Dedifferentiated amniotic fluid mesenchymal stem cell (primary cell): ENCODE results near the gene SOAT2.
"Not testable (repeated sequence)": the region's sequence is repeated elsewhere in the genome, so short reads cannot be mapped to it uniquely, and the experiment has no call there.

Experiments used
- DNase-seq: peaks from one replicate; pipeline ENCODE4 v3.0.0-alpha.2; 2016; ENCODE audit errors: extremely low spot score

Gene SOAT2

GRCh38 chr12:53079226-53080117 is 23.8 kb upstream of the SOAT2 start, which contains the start of gene SPRYD3:
Gene SPRYD3, minus strand, starts transcription at chr12:53079390. Its CDS starts 57 bp downstream, at chr12:53079333.
- peak; percentile 96 for DNase-seq

DNA sequence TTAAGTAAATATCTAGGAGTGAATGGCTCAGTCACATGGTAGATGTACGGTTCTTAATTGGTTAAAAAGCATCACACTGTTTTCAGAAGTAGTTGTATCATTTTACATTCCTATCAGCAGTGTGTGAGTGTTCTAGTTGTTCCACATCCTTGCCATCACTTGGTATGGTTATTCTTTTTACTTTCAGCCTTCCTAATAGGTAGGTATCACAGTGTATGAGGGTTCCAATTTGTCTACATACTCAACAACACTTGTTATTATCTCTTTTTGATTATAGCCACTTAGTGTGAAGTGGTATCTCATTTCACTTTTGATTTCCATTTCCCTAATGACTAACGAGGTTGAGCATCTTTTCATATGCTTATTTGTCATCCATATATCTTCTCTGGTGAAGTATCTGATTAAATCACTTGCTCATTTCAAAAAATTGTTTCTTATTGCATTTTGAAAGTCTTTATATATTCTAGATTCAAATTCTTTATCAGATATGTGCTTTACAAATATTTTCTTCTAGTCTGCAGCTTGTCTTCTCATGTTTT is 20.6 kb upstream of the SOAT2 start:
- no peak for DNase-seq

DNA sequence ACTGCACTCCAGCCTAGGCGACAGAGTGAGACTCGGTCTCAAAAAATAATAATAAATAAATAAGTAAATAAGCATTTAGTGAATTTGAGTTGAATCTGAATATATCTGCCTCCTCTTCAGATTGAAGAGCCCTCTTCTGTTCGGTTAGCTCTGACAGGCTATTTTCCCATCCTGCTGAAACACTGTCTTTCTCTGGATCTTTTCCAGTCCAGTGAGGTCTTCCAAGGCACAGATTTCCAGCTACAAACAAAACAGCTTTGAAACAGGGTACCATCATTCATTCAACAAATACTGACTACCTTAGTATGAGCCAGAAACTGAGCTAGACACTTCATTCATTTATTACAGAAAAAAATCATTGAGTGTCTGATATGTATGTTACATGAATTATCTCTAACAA is 16.9 kb upstream of the SOAT2 start:
- DNase-seq, result no peak

GRCh38 chr12:53090105-53090504 is 13.2 kb upstream of the SOAT2 start:
- DNase-seq, result no peak

DNA sequence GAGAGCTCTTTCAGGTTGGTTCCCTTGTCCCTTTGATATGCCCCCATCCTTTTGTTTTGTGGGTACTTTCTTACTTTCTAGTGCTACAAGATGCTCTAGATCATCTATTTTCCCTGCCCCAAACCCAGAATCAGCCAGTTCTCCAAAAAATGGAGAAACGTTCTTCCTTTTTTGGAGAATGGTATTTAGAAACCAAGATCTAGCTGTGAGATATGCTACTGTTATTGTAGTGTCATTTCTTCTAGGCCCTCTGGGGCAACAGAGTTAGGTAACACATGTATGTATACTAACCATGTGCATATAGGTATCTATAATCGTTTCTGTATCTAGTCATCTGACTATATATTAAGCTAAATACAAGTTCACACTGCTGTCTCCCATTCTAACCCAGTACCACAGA is 12.7 kb upstream of the SOAT2 start:
- no peak for DNase-seq

- no peak for DNase-seq
Measured at GRCh38 chr12:53091756-53092155, 11.5 kb upstream of the SOAT2 start.

DNA sequence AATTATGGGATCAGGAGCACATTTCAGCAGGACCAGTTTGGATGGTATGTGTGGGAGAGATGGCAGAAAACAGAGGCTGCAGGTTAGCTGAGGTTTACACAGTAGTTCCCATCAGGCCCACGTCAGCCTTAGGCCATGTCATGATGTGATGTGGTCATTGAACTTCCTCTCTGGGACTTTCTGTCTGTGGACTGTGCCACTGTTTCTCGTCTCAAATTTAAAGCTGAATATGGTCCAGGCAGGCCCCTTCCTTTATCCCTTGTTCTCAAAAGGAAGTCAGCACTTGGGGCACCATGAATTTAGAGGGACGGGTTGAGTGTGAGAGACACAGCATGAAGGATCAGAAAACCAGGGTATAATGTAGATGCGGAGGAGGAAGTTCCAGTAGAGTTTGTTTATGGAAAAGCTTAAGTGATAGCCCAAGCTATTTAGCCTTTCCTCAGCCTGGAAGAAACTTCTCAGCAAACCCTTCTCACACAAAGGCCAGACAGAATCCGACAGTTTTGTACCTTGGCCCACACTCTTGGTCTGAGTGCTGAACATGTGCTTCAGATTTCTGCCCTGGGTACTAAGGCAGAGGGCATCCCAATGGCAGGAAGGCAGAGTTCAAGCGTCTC is 9.4 kb upstream of the SOAT2 start:
- no peak for DNase-seq

DNA sequence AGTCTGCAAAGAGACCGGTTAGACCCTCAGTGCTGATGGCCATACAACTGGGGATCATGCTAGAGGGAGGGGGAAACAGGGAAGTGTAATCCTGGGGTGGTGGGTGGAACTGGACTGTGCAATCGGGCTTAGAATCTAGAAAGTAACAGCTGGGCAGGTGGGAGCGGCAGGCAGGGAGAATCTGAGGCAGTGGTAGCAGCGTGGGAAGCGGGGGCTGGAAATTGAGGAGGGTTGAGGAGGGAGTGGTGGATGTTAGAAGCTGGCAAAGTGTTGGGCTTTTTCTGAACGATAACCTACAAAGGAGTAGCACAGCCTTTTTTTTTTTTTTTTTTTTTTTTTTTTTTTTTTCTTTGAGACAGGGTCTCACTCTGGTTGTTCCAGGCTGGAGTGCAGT is 8.9 kb upstream of the SOAT2 start:
- no peak for DNase-seq

DNA sequence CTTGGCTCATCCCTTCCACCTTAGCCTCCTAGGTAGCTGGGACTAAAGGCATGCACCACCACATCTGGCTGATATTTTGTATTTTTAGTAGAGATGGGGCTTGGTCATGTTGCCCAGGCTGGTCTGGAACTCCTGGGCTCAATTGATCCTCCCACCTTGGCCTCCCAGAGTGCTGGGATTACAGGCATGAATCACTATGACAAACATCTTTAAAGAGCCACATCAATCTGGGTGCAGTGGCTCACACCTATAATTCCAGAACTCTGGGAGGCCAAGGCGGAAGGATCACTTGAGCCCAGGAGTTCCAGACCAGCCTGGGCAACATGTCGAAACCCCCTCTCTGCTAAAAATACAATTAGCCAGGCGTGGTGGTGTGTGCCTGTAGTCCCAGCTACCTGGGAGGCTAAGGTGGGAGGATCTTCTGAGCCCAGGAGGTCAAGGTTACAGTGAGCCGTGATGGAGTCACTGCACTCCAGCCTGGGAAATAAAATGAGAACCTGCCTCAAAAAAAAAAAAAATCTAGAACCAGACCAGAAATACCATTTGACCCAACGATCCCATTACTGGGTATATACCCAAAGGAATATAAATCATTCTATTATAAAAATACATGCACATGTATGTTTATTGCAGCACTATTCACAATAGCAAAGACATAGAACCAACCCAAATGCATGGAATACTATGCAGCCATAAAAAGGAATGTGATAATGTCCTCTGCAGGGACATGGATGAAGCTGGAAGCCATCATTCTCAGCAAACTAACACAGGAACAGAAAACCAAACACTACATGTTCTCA is 8.3 kb upstream of the SOAT2 start:
- DNase-seq, result not testable (repeated sequence)

- not testable (repeated sequence) for DNase-seq
Measured at GRCh38 chr12:53095596-53095895, 7.7 kb upstream of the SOAT2 start.

GRCh38 chr12:53096089-53096741 is 7.1 kb upstream of the SOAT2 start:
- peak; percentile 86 for DNase-seq

GRCh38 chr12:53096759-53097158 is 6.5 kb upstream of the SOAT2 start:
- DNase-seq, result no peak

GRCh38 chr12:53097207-53097563 is 6.1 kb upstream of the SOAT2 start:
- DNase-seq, result no peak

DNA sequence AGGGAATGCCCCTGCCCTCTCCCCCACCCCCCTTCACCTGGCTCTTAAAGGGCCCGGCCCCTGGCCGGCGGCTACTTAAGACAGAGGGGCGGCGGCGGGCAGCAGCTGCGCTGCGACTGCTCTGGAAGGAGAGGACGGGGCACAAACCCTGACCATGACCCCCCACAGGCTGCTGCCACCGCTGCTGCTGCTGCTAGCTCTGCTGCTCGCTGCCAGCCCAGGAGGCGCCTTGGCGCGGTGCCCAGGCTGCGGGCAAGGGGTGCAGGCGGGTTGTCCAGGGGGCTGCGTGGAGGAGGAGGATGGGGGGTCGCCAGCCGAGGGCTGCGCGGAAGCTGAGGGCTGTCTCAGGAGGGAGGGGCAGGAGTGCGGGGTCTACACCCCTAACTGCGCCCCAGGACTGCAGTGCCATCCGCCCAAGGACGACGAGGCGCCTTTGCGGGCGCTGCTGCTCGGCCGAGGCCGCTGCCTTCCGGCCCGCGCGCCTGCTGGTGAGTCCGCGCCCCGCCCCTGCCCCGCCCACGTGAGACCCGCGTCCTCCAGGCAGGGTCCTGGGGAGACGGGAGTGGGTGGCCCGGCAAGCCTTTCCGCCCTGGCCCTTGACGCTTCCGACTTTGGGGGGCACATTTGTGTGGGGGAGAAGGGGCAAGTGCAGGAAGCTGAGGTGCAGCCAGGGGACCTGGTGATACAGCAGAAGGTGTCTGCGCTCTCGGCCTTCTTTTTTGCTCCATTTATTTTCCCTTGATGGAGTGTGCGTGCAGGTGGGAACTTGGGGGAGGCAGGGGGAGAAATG is 5.5 kb upstream of the SOAT2 start, which contains the start of gene IGFBP6:
TSS of gene IGFBP6 (plus strand) at position 104 of the 790 bp plus-strand sequence. CDS start at position 155, 51 bp downstream.
- peak; percentile 24 for DNase-seq

GRCh38 chr12:53098354-53098981 is 4.8 kb upstream of the SOAT2 start:
- peak; percentile 40 for DNase-seq

DNA sequence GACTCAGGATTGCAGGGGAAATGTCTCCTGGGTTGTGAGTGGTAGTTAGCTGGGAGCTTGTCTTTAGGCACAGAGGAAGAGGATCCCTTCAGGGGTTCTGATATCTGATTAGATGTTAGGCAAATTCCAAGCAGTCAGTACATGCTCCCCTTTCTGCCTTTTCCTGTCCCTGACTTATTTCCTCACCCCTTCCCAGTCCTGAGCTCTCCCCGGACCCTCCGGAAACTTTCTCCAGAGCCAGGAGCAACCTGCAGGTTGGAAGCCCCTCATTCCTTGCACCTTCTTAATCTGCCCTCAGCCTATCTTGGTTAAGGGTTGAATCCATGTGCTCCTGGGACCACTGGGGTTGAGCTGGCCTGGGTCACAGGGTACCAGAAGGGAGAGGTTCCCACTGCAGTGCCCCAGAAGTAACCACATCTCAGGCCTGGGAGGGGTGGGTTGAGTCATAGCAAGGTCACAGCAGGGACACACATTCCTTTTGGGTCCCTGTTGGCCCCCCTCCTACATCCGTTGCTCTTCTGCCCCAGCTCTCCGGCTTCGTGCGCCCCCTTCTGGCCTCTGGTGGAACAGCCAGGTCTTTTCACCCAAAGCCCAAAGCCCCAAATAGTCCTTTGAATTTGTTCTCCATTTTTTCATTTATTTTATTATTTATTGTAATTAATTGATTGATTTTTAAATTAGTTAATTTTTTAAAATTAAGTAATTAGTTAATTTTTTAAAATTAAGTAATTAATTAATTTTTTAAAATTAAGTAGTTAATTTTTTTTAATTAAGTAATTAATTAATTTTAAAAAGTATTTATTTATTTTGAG is 4.0 kb upstream of the SOAT2 start:
- peak; percentile 94 for DNase-seq

GRCh38 chr12:53100466-53101151 is 2.7 kb upstream of the SOAT2 start:
- no peak for DNase-seq

GRCh38 chr12:53101266-53101665 is 2.0 kb upstream of the SOAT2 start:
- DNase-seq, result no peak
